HG02938 (cell line): ENCODE measurements around the gene APBA2.
"Not testable (repeated sequence)": the region's sequence is repeated elsewhere in the genome, so short reads cannot be mapped to it uniquely, and the experiment has no call there.

Experiments used
- ATAC-seq: cut with Tn5 transposase; IDR thresholded peaks from one replicate; pipeline ENCODE4 v1.9.1; 2021; ENCODE audit warnings: mild to moderate bottlenecking, moderate library complexity; ENCODE audit not compliant: unreplicated experiment

Gene APBA2

GRCh38 chr15:28885630-28886430 is at the start of gene APBA2:
Gene APBA2, plus strand, starts transcription at chr15:28885974. Its CDS starts 167,911 bp downstream, at chr15:29053885.
- ATAC-seq, result no peak

DNA sequence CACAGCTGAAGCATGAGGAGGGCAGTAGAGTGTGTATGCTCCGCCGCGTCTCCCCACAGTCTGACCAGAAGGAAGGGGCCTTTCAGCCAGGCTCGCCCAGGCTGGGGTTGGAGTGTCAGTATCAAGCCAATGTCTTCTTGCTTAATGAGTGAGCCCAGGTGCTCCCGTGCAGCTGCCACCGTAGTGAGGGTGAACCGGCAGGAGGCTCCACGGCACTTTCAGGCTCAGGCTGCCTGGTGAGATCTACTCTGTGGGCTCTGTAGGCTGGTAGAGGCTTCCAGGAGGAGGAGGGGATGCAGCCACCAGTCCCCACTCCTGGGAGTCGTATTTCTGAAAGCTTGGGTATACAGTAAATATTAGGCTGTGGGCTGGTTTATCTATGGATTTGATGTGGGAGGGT is 45.5 kb upstream of the APBA2 start:
- ATAC-seq, result not testable (repeated sequence)

- not testable (repeated sequence) for ATAC-seq
These were observed 43.6 kb upstream of the APBA2 start for GRCh38 chr15:28842210-28842609.

DNA sequence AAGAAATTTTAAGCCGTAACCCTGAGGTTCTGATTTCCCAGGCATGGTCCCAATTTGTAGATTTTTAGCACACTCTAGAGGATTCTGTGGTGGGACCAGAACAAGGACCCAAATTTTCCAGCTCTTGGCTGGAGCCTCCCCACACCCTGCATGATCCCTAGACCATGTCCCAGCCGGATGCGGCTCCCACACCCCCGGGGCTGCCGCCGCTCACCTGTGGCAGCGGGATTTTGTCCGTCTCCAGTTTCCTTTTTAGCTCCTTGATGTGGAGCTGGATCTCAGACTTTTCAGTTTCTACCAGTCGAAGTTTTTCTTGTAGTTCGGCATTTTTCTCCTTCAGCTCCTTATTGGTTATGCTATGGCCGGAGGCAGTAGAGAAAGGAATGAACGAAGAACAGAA is 42.3 kb upstream of the APBA2 start:
- ATAC-seq, result not testable (repeated sequence)

GRCh38 chr15:28844147-28844546 is 41.6 kb upstream of the APBA2 start:
- not testable (repeated sequence) for ATAC-seq

DNA sequence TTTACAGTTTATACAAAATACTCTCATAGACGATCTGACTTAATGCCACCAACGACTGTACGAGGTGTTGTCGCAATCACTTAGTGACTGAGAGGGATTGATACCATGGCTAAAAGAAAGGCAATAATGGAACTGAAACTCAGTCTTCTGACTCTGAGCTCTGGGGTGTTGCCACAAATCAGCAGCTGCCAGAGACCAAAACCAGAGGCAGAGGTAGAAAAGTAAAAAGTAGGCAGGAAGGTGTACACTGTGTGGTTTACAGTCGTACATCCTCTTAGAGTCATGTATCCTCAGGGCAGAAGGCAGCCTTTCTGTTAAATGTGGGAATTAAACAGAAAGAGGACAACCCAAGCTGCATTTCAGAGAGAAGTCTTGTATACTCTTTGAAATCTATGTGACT is 38.5 kb upstream of the APBA2 start:
- ATAC-seq, result not testable (repeated sequence)

DNA sequence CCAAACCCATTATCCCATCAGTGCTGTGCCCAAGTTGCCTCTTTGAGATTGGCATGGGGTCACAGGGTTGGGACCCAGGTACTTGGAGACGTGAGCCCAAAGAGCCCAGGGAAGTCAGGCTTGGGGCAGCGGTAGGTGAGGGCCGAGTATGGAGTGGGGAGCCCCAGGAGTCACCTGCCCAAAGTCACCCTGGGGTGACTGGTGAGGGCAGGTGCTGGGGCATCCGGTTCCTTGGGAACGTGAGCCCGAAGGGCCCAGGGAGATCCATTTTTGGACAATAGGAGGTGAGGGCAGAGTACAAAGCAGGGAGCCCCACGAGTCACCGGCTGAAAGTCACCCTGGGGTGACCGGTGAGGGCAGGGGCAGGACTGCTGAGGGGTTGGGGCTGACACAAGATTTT is 37.8 kb upstream of the APBA2 start:
- not testable (repeated sequence) for ATAC-seq

- ATAC-seq, result not testable (repeated sequence)
These were observed 37.3 kb upstream of the APBA2 start, which contains the start of gene GOLGA6L7 for GRCh38 chr15:28848521-28848920. Gene GOLGA6L7, minus strand, starts transcription at chr15:28848644. Its CDS starts 95 bp downstream, at chr15:28848549.

- ATAC-seq, result not testable (repeated sequence)
These were observed 36.5 kb upstream of the APBA2 start for GRCh38 chr15:28849271-28849670.

DNA sequence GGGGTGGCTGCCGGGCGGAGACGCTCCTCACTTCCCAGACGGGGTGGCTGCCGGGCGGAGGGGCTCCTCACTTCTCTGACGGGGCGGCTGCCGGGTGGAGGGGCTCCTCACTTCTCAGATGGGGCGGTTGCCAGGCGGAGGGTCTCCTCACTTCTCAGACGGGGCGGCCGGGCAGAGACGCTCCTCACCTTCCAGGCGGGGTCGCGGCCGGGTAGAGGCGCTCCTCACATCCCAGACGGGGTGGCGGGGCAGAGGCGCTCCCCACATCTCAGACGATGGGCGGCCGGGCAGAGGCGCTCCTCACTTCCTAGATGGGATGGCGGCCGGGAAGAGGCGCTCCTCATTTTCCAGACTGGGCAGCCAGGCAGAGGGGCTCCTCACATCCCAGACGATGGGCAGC is 36.0 kb upstream of the APBA2 start:
- ATAC-seq, result not testable (repeated sequence)

- not testable (repeated sequence) for ATAC-seq
These were observed 32.1 kb upstream of the APBA2 start for GRCh38 chr15:28853654-28854053.

DNA sequence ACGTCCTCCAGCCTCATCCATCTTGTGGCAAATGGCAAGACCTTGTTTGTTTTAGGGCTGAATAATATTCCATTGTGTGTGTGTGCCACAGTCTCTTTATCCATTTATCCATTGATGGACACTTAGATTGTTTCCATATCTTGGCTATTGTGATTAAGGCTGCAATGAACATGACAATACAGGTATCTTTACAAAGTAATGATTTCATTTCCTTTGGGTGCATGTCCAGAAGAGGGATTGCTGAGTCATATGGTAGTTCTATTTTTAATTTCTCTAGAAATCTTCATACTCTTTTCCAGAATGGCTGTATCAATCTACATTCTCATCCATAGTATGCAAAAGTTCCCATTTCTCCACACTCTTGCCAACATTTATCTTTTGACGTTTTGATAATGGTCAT is 31.2 kb upstream of the APBA2 start:
- not testable (repeated sequence) for ATAC-seq

DNA sequence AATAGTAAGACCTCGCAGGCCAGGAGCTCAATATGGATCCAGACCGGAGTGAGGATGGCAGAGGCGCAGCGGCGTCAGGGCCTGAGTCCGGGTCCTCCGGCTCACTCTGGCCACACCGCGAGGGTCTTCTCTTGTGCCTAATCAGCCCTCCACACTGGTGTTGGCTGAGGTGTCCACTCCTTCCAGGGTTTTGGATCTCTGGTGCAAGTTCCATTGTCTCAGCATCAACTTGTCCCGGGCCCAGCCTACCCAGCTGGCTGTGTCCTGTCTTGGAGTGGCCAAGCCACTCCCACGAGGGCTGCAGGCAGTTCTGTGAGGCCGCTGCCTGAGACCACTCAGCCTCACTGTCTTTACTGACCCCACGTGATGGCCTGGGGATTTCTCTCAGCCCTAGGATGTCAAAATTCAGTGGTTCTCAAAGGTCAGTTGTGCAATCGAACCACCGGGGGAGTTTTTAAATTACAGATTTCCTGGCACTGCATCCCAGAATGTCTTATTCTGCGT is 24.7 kb upstream of the APBA2 start:
- no peak for ATAC-seq

GRCh38 chr15:28861589-28862293 is 24.0 kb upstream of the APBA2 start:
- not testable (repeated sequence) for ATAC-seq

GRCh38 chr15:28868744-28869345 is 16.9 kb upstream of the APBA2 start:
- no peak for ATAC-seq

DNA sequence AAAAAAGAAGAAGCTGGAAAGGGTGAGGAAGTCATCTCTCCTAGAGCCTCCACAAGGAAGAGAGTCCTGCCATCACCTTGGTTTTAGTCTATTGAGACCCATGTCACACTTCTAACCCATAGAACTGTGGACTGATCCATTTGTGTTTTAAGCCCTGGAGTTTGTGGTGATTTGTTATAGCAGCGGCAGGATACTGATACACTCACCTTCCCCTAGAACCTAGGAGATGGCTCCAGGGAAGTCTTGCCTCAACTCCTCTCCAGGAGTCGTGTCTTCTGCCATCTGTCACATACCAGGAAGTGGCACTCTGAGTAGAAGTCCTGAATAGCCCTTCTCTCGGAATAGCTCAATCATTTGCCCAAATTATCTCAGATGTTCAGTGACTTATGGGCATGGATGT is 14.6 kb upstream of the APBA2 start:
- ATAC-seq, result no peak

- no peak for ATAC-seq
These were observed 12.8 kb upstream of the APBA2 start for GRCh38 chr15:28873006-28873405.

GRCh38 chr15:28873585-28874190 is 12.1 kb upstream of the APBA2 start:
- no peak for ATAC-seq

GRCh38 chr15:28875461-28876000 is 10.2 kb upstream of the APBA2 start:
- no peak for ATAC-seq

DNA sequence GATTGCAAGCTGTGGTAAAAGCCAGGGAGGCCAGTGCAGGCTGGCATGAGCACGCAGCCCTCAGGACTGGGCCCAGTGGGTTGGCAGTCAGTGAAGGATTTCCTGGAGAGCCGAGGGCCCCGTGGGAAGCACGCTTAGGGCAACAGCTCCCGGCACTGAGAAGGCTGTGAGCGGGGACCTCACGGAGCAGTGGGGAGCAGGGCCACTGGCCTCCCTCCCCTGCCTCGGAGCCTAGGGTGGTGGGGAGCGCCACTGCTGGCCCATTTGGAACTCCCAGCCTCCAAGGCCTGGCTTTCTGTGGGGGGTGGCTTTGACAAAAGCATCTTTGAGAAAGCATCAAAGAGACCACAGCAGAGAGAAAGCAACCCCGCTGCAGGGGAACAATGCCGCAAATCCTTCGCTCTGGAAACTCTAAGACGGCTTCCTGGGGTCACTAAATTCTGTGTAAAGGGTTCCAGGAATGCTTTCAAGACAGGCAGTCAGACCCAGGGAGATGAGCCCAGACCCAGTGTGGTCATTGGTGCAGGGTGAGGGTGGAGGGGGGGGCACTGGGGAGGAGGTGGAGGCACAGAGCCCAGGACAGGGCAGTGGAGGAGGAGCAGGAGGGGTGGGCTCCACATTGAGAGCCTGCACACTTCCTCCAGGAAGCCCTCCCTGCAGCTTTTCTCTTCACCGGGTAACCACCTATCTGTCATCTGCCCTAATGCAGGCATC is 9.5 kb upstream of the APBA2 start:
- ATAC-seq, result no peak
